Endothelial cell of umbilical vein (primary cell): ENCODE measurements around the gene TIPRL. TPM values are rescaled to one million over a fixed set of nuclear protein-coding genes. Genes with fewer than 3 reads are reported as not detected.

Experiments used
- BruUV-seq: library from RNA; stranded (reverse); fragments of 400-500 nt; replicated peaks from 2 replicates; lab custom pipeline; 2021; lab: Mats Ljungman, UMichigan
- CTCF ChIA-PET: fragments of 300-600, 350-600 bp; sonication (Branson Sonifier 250); formaldehyde crosslinking; loops from one replicate; lab custom pipeline; 2021; ENCODE audit warnings: antibody characterized with exemption, inconsistent platforms; lab: Charles Lee
- POLR2A ChIA-PET: fragments of 300-600, 350-600 bp; sonication (Branson Sonifier 250); formaldehyde crosslinking; loops from one replicate; lab custom pipeline; 2021; ENCODE audit warnings: antibody characterized with exemption, inconsistent platforms; lab: Charles Lee
- DNase-seq: peaks from one replicate; pipeline ENCODE4 v3.0.0-alpha.2; 2011; ENCODE audit warnings: low read depth, low spot score
- FAIRE-seq: peaks from 2 replicates; lab custom pipeline; 2011; peaks lifted over from hg19 to GRCh38; lab: Jason Lieb, UNC
- H2AFZ ChIP-seq: 2 replicates; pipeline ENCODE4 v1.6.0; 2012; ENCODE audit warnings: low read depth, low read length, control low read depth, inconsistent platforms
- H3K27ac ChIP-seq: 2 replicates; pipeline ENCODE4 v1.5.1; 2011; ENCODE audit warnings: low read depth, mild to moderate bottlenecking, control low read depth, low read length, moderate library complexity; ENCODE audit not compliant: insufficient read depth
- H3K27me3 ChIP-seq, 2 experiments: 2 replicates each; pipeline versions ENCODE4 v1.6.0 to v1.6.1; 2011; ENCODE audit warnings: low read length in 2 of 2, mixed read lengths in 1 of 2; ENCODE audit not compliant: control insufficient read depth in 2 of 2, insufficient read depth in 2 of 2
- H3K36me3 ChIP-seq, 2 experiments: 2 replicates in 1 of 2; 3 replicates in 1 of 2; pipeline ENCODE4 v1.5.1; 2011; ENCODE audit warnings: low read length in 2 of 2, mild to moderate bottlenecking in 1 of 2, moderate library complexity in 1 of 2; ENCODE audit not compliant: control insufficient read depth in 2 of 2, insufficient read depth in 2 of 2; ENCODE audit errors: extremely low read depth in 1 of 2
- H3K4me1 ChIP-seq: 3 replicates; pipeline ENCODE4 v1.5.1; 2011; ENCODE audit warnings: mild to moderate bottlenecking, low read length; ENCODE audit not compliant: control insufficient read depth, insufficient read depth; ENCODE audit errors: extremely low read depth
- H3K4me2 ChIP-seq: 2 replicates; pipeline ENCODE4 v1.6.1; 2011; ENCODE audit warnings: low read length, control low read depth, mixed read lengths; ENCODE audit not compliant: insufficient read depth
- H3K4me3 ChIP-seq, 3 experiments: fragments of 200-600 bp in 1 of 3; sonication (generic), shearing (Covaris generic) in 1 of 3; replicated peaks in 1 of 3; 2 replicates each; pipeline ENCODE4 v1.5.1; 2011 to 2016; ENCODE audit warnings: control low read depth in 3 of 3, low read length in 3 of 3, mild to moderate bottlenecking in 2 of 3, inconsistent platforms in 1 of 3, low read depth in 1 of 3, moderate library complexity in 1 of 3; ENCODE audit not compliant: insufficient read depth in 1 of 3
- H3K79me2 ChIP-seq: 2 replicates; pipeline ENCODE4 v1.6.0; 2012; ENCODE audit warnings: low read length, inconsistent platforms; ENCODE audit not compliant: control insufficient read depth, insufficient read depth
- H3K9ac ChIP-seq: replicated peaks from 2 replicates; pipeline ENCODE3; 2011; ENCODE audit warnings: low read length, control low read depth; ENCODE audit not compliant: insufficient read depth; ENCODE audit errors: extremely low read depth
- H3K9me1 ChIP-seq: replicated peaks from 3 replicates; pipeline ENCODE4 v1.6.0; 2011; ENCODE audit warnings: mild to moderate bottlenecking, low read length; ENCODE audit not compliant: control insufficient read depth, insufficient read depth; ENCODE audit errors: extremely low read depth
- H3K9me3 ChIP-seq: replicated peaks from 2 replicates; pipeline ENCODE4 v1.5.1; 2012; ENCODE audit warnings: low read length, inconsistent platforms; ENCODE audit not compliant: control insufficient read depth, insufficient read depth
- H4K20me1 ChIP-seq: replicated peaks from 2 replicates; pipeline ENCODE3; 2011; ENCODE audit warnings: mild to moderate bottlenecking, low read length; ENCODE audit not compliant: control insufficient read depth, insufficient read depth; ENCODE audit errors: extremely low read depth
- CTCF ChIP-seq, 2 donors: IDR thresholded peaks; 1 replicate in 1 of 2; 2 replicates in 1 of 2; pipeline ENCODE4 v1.5.1; 2011; ENCODE audit warnings: low read length in 2 of 2, mild to moderate bottlenecking in 2 of 2, moderate library complexity in 2 of 2, control low read depth in 1 of 2, inconsistent platforms in 1 of 2, low read depth in 1 of 2; ENCODE audit not compliant: insufficient read depth in 1 of 2; ENCODE audit errors: extremely low read depth in 1 of 2
- FOS ChIP-seq: IDR thresholded peaks from 2 replicates; pipeline ENCODE4 v1.6.1; 2011; ENCODE audit warnings: mild to moderate bottlenecking, low read length, moderate library complexity, borderline replicate concordance; ENCODE audit not compliant: insufficient read depth
- JUN ChIP-seq: IDR thresholded peaks from 2 replicates; pipeline ENCODE4 v1.6.1; 2011; ENCODE audit warnings: borderline replicate concordance, low read depth; ENCODE audit not compliant: insufficient read length, insufficient read depth
- MAX ChIP-seq: IDR thresholded peaks from 2 replicates; pipeline ENCODE4 v1.6.1; 2011; ENCODE audit not compliant: insufficient read depth, insufficient read length
- MYC ChIP-seq: IDR thresholded peaks from one replicate; pipeline ENCODE4 v1.6.1; 2011; ENCODE audit warnings: mild to moderate bottlenecking, low read depth, low read length
- POLR2A ChIP-seq: IDR thresholded peaks from 2 replicates; pipeline ENCODE4 v1.6.1; 2012; ENCODE audit warnings: low read depth, mild to moderate bottlenecking, control low read depth, low read length
- POLR2AphosphoS5 ChIP-seq: IDR thresholded peaks from 2 replicates; pipeline ENCODE4 v1.6.1; 2012; ENCODE audit warnings: low read depth, mild to moderate bottlenecking, control low read depth, low read length, moderate library complexity; ENCODE audit not compliant: insufficient read depth
- dilution Hi-C: fragments of 300-500 bp; cut with MboI; formaldehyde crosslinking; loops from one replicate; pipeline ENCODE4 v1.15.0; 2019; ENCODE audit warnings: low sequenced_read_pairs; ENCODE audit not compliant: extremely low pct_ligation_motif_present
- intact Hi-C: fragments of 100-400 bp; cut with micrococcal nuclease; formaldehyde crosslinking; loops from one replicate; pipeline ENCODE4 v1.10.0; 2022
- polyA plus RNA-seq, 4 experiments: library from polyadenylated mRNA; depleted of rRNA in 3 of 4; stranded (reverse) in 3 of 4; unstranded in 1 of 4; fragments of >200 nt; gene quantifications; 2 replicates each; pipeline versions ENCODE4 v1.2.1 to v1.2.3, GENCODE V29; 2011 to 2012; ENCODE audit warnings: missing spikeins in 1 of 4
- total RNA-seq: library from RNA; stranded (reverse); gene quantifications from 2 replicates; pipeline ENCODE4 v1.2.3, GENCODE V29; 2021

The TIPRL gene
- total and polyA plus RNA-seq, 2 donors (not counting 3 experiments of a cell fraction or from before 2014, with no cell fraction given): 14.0 to 45.8 TPM

GRCh38 chr1:168230709-168231108 is 51.9 kb downstream of the TIPRL start:
- H3K4me3 ChIP-seq: no peak overlapping the region
- TF ChIP-seq MAX (no peak), POLR2AphosphoS5 (no peak), JUN (no peak), FOS (no peak), CTCF (IDR thresholded peaks at IDR 0.05; ENCODE audit: extremely low read depth in 1 of 2, insufficient read depth in 1 of 2, low read depth in 1 of 2, low read length in 2 of 2) (no peak), MYC (no peak), POLR2A (no peak)
- no peaks in the 10 kb centered on the region for H3K27me3 ChIP-seq
- FAIRE-seq: no peak
- intact Hi-C loops (no loop called here), dilution Hi-C loops (no loop called here)
- H3K4me1 ChIP-seq: peaks cover 23% of the 10 kb centered on the region
- no peak overlapping the region for H3K4me2 ChIP-seq
- peaks cover 50% of the 10 kb centered on the region for H3K79me2 ChIP-seq
- no peaks in the 10 kb centered on the region for H3K9me3 ChIP-seq
- CTCF ChIA-PET: no interaction called here
- no peak overlapping the region for H2AFZ ChIP-seq
- no TSS peak for BruUV-seq
- no peak overlapping the region for H3K9ac ChIP-seq
- no peaks in the 10 kb centered on the region for H3K9me1 ChIP-seq
- POLR2A ChIA-PET: no interaction called here
- H3K36me3 ChIP-seq: peaks cover 10 to 20% of the 10 kb centered on the region in 2 experiments
- H4K20me1 ChIP-seq: no peaks in the 10 kb centered on the region
- DNase-seq: no peak
- H3K27ac ChIP-seq: no peak overlapping the region
